Right lung (tissue), 5 donors: ENCODE data around the gene HGS. TPM values are rescaled to one million over a fixed set of nuclear protein-coding genes. Genes with fewer than 3 reads are reported as not detected.
A peak's percentile ranks its signal among the peaks of the same experiment; 100 is the strongest.

Experiments
- DNase-seq, 2 donors: peaks; one replicate each; pipeline ENCODE4 v3.0.0-alpha.2; 2013
- polyA plus RNA-seq, 5 donors: library from polyadenylated mRNA; unstranded; fragments of 120-200 nt; gene quantifications; one replicate each; pipeline versions ENCODE4 v1.2.1 to v1.2.3, GENCODE V29; 2013; ENCODE audit warnings: inconsistent platforms in 1 of 5, low replicate concordance in 1 of 5; ENCODE audit not compliant: insufficient read length in 5 of 5, insufficient read depth in 1 of 5

The HGS gene
- polyA plus RNA-seq, 5 donors: 76.4 to 92.3 (median 82.1) TPM

DNA sequence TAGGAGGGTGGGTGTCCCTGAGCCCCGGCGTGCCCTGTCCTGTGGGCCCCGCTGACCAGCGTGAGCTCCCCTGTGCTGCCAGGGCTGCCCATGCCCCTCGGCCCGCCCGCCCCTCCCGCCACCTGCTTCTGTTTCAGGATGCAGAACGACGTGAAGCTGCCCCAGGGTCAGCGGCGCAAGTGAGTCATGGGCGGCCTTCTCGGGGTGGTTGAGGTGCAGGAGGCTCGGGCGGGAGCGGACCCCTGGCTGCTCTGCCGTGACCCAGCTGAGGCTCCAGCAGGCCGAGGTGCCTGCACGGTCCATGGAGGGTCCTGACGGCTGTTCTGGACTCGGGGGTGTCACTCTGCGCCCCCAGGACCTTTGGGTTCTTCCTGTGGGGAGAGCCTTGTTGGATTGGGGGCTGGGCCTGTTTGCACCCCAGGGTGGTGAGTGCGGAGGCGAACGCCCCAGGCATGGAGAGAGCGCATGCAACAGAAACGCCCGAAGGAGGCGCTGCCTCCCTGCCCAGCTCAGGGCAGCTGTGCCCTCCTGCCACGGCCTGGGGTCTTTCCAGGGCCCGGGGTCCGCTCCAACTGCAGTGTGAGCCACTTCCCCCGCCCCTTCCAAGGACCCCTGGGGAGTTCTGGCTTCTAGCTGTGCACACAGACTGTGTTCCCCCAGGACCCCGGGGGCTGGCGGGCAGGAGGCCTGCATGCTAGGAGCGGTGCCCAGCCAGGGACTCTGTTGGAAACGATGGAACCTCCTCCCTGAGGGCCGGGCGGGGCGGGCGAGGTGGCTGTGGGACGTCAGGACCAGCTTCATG is 32.3 kb downstream of the HGS start:
- no peak for DNase-seq

DNA sequence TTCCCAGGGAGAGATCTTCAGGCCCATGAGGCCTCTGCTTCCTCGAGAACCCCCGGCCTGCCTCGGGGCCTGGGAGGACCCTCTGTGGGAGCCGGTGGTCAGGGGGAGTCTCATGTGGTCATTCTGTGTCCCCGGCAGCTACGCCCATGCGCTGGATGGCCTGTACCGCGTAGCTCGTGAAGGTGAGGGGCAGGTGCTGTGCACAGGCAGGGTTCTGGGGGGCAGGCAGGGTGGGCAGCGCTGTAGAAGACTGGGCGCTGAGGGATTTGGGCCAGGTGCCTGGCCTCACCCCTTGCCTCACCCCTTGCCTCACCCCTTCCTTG is 32.8 kb downstream of the HGS start:
- DNase-seq: no peak

DNA sequence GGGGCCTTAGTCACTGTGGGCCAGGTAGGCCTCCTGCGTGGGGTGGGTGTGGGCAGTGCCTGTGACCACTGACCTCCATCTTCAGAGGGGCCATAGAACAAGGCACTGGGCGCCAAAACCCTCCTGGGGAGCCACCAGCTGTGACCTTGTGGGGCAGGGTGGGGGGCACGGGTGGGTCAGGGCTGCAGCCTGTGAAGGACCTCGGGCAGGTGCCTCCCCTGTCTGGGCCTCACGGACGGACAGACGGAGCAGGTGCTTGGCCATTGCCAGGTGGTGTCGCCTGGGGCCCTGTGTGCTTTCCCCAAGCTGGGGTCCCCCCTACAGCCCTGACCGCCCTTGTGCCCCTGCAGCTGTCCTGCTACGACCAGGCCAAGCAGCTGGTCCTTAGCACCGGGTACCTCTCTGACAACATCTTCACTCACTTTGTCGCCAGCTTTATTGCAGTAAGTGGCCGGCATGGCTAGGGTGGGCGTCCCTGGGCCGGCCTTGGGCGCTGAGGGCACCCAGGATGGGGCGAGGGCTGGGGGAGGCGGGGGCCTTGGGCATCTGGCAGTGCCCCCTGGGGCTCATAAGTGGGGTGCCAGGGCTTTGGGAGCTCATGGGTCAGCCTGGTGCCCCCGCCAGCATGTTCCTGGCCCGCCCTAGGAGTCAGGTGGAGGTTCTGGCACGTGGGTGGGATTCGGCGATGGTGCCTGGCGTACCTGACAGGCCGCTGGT is 33.4 kb downstream of the HGS start:
- no peak for DNase-seq

DNA sequence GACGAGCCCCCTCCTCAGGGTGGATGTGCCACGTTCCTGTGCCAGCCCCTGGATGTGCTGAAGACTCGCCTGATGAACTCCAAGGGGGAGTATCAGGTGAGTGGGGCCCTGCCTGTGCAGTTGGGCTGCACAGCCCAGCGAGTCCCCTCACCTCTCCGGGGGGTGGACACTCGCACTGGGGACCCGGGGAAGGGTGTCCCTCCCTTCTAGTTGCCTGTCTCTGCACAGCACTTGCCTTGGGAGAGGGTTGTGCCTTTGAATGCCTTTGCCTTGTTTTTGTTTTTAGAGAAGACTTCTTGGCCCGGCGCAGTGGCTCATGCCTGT is 33.9 kb downstream of the HGS start:
- DNase-seq: no peak

DNA sequence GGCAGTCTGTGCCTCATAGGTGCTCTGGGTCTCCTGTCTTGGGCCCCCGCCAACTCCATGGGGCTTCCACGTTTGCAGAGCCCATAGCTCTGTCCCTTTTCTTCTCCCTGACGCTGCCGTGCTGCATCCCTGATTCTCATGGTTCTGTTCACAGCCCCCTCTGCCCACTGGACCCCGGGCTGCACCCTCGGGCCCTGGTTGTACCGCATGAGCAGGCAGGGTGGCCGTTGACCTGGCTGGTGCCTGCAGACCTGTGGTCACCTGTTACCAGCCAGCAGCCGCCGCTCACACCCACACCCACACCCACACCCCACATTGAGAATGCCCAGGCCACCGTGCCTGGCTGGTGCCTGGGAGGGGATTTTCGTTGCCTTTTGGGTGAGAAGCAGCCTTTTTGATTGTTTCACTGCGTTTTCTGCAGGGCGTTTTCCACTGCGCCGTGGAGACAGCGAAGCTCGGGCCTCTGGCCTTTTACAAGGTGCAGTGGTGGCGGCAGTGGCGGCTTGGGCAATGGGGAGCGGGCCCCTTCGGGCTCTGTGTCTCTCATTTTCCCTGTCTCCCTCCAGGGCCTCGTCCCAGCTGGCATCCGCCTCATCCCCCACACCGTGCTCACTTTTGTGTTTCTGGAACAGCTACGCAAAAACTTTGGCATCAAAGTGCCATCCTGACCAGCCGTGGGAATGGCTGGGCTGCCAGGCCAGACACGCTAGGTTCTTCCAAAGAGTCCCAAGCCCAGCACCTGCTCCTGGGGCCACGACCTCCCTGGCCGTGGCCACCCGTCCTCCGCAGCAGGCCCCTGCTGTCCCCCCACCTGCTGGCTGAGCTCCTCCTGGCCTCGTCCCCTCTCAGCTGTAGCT is 35.8 kb downstream of the HGS start:
- no peak for DNase-seq

DNA sequence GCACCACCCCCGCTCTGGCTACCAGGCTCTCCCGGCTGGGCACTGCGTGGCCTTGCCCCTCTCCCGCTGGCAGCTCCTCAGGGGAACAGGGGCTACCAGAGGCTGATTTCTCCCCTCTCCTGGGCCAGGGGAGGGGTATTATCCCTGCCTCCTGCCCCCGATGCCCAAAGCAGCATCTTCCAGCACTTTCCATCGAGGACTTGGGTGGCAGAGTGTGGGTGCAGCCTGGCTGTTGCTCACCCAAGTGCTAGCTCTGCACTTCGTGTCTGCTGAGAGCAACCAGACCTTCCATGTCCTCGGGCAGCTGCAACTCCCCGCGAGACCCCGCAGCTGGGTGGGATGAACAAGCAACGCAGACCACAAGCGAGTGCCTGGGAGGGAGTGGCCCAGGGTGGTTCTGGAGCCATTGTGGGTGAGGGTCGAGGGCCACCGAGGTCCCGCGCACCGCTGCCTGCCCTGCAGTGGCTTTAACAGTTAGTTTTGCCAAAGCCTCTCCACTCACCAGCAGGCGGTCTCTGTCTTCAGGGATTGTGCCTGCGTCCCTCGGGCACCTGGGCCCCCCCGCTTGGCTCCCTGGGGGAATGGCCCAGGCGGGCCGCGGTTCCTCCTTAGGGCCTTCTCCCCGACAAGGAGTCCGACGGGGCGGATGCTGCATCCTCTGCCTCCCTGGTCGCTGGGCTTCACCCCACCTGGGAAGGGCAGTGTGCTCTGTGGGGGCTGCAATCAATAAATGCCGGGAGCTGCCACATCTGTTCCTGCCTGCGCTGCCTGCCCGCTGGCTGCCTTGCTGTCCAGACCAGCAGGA is 36.7 kb downstream of the HGS start:
- DNase-seq: no peak

DNA sequence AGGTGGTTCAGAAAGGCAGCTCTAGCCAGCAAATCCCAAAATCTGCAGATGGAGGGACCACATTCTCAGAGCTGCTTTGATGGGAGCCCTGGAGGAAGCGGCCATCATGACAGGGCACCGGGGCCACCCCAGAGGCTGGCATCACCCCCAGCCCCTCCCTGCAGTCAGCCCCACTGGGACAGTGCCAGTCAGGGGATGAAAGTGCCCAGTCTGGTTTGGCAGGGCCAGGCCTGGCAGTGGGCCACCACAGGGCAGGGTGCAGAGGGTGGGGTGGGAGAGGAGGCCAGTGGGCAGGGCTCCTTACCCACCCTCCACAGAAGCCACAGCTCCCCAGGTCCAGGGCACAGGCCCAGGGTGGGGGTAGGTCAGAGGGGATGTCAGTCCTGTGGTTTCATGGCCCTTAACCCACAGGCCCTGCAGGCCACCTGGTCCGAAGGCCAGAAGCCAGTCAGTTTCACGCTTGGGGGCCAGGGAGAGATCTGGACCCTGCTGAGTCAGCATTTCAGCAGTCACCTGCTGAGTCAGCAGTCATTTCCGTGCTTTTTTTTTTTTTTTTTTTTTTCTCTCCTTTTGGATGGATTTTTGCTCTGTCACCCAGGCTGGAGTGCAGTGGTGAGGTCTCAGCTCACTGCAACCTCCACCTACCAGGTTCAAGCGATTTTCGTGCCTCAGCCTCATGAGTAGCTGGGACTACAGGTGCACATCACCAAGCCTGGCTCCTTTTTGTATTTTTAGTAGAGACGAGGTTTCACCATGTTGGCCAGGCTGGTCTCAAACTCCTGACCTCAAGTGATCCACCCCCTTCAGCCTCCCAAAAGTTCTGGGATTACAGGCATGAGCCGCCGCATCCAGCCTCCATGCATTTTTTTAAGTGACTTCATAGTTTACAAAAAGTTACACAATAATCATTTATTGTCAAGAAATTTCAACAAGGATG is 38.6 kb downstream of the HGS start:
- peak; percentile 58 to 69 for DNase-seq

DNA sequence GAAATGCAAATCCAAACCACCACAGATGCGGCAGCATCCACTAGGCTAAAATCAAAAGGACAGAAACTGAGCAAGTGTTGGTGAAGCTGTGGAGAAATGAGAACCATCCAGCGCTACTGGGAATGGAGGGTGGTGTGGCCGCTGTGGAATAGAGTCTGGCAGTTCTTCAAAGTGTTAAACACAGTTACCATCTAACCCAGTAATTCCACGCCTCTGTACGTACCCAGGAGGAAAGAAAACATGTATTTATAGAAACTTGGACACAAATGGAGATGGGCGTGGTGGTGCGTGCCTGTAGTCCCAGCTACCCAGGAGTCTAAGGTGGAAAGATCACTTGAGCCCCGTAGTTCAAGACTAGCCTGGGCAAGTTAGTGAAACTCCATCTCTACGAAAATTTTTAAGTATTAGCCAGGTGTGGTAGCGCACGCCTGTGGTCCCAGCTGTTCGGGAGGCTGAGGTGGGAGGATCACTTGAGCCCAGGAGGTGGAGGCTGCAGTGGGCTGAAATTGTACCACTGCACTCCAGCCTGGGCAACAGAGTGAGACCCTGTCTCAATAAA is 39.9 kb downstream of the HGS start:
- no peak for DNase-seq

DNA sequence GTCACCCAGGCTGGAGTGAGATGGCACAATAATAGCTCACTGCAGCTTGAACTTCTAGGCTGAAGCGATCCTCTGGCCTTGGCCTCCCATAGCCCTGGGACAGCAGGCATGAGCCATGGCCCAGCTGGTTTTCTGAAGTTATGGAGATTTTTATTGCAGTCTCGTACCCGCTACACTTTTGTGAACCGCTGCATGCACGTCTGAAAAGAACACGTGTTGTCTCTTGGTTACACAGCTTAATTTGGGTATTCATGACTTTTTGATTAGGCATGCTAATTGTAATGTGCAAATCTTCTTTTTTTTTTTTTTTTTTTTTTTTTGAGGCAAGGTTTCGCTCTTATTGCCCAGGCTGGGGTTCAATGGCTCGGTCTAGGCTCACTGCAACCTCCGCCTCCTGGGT is 41.6 kb downstream of the HGS start:
- DNase-seq: no peak

DNA sequence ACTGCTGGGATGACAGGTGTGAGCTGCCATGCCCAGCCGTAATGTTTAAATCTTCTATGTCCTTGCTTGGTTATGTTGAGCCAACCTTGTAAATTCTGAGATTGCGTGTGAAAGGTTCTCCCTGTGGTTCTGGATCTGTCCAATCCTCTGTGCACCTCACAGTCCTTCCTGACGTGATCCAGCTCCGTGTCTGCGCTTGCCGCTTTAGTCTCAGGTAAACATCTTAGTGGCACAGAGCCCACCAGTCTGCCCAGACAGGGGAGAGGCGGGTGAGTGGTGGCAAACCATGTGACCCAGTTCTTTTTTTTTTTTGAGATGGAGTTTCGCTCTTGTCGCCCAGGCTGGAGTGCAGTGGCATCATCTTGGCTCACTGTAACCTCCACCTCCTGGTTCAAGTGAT is 42.2 kb downstream of the HGS start:
- DNase-seq: no peak

DNA sequence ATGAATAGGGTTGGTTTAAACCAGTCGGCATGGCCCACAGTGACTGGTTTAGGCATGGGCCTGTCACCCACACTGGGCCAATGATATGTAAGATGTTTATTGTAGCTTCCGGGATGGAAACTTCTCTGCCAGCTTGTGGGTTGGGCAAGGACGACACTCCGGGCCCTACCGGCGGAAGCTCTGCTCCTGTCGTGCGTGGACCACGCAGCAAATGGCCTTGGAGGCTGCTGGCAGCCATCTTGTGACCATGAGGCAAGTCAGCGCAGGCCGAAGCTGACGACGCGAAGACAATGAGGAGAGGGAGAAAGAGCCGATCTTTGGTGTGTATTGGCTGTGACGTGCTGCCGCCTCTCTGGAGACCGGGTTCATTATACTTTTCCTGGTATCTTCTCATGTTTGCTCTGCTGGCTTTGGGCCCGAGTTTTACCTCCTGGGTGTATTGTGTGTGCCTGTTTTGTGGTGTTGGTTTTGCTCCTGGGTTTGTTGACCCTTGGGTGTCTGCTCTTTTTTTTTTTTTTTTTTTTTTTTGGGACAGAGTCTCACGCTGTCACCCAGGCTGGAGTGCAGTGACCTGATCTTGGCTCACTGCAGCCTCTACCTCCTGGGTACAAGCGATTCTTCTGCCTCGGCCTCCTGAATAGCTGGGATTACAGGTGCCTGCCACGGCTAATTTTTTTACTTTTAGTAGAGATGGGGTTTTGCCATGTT is 43.7 kb downstream of the HGS start:
- DNase-seq: no peak

DNA sequence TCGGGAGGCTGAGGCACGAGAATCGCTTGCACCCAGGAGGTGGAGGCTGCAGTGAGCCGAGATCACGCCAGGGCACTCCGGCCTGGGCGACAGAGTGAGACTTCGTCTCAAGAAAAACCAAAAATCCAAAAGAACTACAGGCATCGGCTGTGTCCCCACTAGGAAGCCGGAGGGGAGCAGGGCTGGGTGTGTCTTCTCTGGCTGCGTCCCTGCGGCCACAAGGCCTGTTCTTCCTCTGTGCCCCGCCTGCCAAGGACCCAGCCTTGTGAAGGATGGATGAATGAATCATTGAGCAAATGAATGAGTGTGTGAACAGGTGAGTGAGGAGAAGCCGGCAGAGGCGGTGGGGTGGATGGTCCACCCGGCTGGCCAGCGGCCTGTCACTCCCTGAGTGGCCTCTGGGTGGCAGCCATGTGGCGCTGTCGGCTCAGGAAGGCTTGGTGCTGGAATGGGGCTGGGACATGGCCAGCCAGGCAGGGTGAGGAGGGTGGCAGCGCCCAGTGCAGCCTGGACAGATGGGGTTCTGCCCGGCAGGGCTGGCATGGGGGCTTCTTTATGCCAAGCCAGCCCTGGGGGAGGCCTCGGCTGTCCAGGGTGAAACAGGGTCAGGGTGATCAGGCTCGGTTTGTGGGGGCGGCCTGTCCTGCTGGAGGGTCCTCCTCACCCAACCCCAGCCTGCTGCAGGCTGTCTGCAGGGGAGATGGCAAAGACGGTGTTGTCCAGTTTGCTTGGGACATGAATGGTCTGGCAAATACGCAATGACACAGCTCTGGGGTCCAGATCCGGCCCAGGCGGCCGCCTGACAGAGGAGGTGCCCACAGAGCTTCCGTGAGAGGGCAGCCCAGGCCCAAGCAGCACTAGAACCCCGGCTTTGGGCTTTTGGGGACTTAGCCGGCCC is 49.9 kb downstream of the HGS start:
- DNase-seq: peak; percentile 47 to 63

DNA sequence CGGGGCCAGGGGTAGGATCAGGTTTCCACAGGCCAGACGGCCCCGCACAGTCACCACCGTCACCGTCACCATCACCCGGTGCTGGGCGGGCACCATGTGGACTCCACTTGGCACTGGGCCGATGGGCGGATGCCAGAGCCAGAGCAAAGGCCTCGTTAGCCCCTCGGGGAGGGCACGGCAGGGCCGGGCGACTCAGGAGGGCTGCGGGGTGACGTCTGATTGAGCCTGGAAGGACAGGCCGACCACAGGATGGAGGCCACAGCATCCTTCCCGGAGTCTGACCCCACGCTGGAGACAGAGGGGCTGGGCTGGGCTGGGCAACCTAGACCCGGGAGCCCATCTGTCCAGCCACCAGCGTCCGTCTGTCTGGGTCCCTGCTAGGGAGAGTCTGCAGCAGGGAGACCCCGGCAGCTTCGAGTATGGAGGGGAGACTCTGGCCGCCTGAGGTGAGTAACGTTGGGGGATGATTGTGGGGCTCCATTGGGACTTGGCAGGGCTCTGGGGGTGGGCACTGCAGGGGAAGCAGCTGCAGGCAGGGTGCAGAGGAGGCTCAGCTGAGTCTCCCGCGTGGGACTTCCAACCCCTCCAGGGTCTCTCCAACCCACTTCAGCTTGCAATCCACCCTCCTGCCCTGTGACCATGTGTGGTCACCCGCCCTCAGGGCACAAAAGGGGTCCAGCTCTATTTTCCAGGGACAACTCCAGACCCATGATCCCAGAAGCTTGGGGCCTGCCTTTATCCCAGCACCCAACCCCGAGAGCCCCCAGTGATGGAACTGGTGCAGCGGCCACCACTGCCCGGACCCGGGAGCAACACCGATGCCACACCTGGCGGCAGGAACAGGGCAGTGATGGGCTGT is 50.8 kb downstream of the HGS start:
- no peak for DNase-seq

DNA sequence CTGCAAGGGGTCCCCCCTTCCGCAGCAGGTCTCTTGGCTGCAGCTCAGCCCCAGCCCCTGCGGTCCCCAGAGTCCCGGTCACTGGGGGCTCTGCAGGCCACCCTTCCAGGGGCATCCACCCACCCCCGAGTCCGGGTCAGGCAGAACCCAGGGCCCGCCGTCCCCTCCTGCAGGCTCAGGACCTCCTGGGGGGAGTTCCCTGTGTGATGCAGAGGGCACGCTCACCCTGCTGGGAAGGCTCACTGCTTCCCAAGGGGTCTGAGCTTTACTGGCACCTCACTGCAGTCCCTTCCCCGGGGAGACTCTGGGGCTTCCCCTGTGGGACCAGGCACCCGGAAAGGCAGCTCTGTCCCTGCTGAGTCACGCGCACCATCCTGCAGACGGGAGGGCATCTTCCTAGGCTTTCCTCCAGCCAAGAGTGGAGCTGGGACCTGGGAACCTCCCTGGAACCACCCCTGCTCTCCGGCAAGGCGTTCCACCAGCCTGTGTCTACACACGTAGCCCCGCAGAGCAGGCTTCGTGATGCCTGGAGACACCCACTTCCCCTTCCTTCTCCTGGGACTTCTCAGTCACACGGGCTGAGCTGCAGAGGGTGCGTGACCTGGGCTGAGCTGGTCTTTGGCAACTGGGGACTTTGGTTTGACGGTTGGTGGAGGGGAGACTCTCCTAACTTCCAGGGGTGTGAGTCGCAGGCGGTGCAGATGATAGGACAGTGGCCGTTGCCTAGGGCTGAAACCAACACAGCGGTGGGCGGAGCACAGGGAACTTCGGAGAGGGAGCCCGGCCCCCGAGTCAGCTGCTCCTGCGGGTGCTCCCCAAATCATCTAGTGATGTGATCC is 51.7 kb downstream of the HGS start:
- no peak for DNase-seq

DNA sequence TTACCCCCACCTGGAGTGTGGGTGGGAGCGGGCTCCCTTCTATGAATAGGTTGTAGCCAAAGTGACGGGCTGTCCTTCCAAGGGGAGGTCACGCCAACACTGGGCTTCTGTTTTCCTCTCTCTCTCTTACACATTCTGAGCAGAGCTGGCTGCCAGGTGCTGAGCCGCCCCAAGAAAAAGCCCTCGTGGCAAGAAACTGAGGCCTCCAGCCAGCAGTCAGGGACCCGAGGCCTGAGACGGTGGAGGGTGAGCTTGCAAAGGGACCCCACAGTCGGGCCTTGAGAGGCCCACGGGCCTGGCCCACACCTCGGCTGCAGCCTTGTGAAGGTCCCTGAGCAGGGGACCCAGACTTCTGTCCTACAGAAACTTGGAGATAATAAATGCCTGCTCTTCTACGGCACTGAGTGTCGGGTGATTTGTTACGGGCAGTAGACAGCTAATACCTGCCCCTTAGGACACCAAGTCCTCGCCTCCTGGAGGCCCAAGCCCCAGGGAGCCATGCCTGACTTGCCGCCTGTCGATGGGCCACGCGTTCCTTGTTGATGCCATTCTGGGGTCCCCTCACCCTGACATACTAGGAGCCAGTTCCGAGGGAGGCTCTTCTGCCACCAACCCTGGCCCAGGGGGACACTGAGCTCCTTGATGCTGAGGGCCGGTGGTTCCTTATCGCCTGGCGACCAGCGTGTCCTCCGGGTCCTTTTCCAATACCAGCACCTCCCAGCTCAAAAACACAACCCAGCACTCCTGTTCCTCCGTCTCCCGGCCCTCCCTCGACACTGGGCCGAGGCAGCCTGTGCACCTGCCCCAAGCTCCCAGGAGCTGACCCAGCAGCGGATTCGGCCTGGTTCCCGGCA is 54.4 kb downstream of the HGS start:
- no peak for DNase-seq
